Activated CD8-positive, alpha-beta memory T cell treated with anti-CD3 and anti-CD28 coated beads, Interleukin-2, amount 50 U/mL, for 4 hours (primary cell): ENCODE results near the gene PRPH2.
"Not testable (repeated sequence)": the region's sequence is repeated elsewhere in the genome, so short reads cannot be mapped to it uniquely, and the experiment has no call there.

ENCODE experiments used
- DNase-seq: peaks from one replicate; pipeline ENCODE4 v3.0.0-alpha.2; 2020

Gene PRPH2

GRCh38 chr6:42696526-42697267, 25.7 kb downstream of the PRPH2 start:
- DNase-seq = no peak

DNA sequence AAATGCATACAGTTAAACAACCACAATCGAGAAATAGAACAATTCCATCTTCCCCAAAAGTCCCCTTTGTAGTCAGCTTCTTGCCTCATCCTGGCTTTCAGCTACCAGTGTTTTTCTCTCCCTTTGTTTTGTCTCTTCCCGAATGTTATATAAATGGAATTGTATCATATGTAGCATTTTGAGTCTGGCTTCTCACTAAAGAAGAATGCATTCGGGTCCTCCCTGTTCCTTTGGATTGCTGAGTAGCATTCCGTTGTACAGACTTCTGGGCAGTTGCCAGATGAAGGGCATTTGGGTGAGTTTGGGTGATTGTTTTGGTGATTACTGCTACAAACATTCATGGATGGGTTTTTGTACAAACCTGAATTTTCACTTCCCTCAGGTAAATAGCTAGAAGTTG, 27.8 kb downstream of the PRPH2 start:
- no peak for DNase-seq

DNA sequence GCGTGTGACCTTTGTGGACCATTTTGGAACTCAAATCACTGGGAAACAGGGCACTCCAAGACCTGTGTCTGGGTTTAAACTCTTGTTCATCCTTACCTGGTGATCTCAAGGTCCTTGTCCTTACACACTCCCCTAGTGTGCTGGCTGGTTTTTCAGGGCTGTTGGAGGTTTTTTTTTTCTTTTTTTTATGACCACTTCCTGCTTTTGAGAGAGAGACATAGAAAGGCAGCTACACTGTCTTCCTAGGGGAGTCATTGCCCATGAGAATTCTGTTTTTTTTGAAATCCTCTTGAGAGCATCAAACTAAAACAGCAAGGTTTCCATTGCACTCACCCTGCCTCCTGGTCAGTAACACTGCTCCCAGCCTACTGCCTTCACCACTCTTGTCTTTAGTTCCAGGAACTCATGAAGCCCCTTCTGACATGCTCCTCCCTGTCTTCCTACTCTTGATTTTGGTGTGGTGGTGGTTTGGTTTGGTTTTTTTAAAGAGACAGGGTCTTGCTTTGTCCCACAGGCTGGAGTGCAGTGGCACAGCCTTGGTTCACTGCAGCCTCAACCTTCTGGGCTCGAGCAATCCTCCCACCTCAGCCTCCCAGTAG, 28.6 kb downstream of the PRPH2 start:
- no peak for DNase-seq

GRCh38 chr6:42692137-42692911, 30.1 kb downstream of the PRPH2 start:
- no peak for DNase-seq

DNA sequence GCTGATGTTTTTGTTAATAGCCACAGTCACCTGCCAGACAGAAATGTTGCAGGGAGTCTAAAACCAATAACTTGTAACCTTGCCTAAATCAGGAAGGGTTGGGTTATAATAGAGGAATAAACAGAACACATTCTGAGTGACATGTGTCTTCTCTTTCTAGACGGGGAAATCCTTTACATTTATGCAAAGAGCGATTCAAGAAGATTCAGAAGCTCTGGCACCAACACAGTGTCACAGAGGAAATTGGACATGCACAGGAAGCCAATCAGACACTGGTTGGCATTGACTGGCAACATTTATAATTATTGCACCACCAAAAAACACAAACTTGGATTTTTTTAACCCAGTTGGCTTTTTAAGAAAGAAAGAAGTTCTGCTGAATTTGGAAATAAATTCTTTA, 31.5 kb downstream of the PRPH2 start:
- no peak for DNase-seq

- no peak for DNase-seq
Observed at GRCh38 chr6:42690151-42690702, 32.2 kb downstream of the PRPH2 start.

DNA sequence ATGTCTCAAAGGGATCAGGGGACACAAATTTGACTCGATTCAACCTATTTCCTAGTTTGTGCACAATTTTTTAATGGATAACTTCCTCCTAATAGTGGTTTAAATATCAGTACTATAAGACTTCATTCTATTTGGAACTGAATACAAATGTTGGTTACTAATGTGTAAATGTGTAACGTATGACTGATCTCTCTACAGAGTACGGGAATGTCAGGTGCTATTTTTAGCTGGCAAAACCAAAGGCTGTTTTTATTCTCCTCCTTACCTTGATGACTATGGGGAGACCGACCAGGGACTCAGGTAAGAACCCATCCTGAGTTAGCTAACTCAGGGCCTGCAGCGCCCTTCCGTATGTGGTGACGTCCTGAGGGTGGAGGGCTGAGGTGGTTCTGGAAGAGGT, 33.0 kb downstream of the PRPH2 start:
- no peak for DNase-seq

DNA sequence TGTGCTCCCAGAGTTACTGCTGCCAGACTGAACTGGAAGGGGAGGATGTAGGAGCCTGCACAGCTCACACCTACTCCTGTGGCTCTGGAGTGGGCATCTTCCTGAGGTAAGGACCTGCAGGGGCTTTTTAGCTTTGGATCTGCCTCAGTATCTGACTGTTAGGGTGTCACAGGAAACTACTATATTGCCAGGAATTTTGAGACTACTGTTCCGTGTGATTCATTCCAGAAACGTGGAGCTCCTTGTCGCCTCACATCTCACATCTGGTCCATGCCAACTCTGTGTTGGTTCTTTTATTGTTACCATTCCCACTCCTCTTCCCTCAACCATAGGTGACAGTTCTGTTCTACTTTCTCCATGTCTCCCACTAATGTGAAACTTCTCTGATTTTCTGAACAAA, 34.1 kb downstream of the PRPH2 start:
- no peak for DNase-seq

DNA sequence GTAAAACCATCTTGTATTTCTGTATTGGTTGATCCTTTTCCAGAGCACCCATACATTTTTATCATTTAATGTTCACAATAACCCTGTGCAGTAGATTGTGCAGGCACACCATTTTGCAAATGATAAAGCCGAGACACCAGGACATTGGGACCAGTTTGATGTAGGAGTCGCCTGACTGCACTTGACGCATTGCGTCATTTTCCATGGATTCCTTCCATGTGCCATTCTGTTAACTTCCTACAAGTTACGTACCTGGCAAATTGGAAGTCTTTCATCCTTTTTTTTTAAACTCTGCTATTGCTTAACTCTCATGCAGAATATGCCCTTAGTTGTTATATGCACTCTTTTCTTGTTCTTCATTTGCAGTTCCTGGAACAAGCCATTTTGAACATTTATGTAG, 43.0 kb downstream of the PRPH2 start:
- DNase-seq = no peak

GRCh38 chr6:42674780-42675179, 47.6 kb downstream of the PRPH2 start:
- no peak for DNase-seq

- not testable (repeated sequence) for DNase-seq
Observed at GRCh38 chr6:42674368-42674767, 48.0 kb downstream of the PRPH2 start.

- no peak for DNase-seq
Observed at GRCh38 chr6:42664718-42665117, 57.7 kb downstream of the PRPH2 start.

GRCh38 chr6:42661540-42662153, 60.8 kb downstream of the PRPH2 start:
- DNase-seq = peak; percentile 86

DNA sequence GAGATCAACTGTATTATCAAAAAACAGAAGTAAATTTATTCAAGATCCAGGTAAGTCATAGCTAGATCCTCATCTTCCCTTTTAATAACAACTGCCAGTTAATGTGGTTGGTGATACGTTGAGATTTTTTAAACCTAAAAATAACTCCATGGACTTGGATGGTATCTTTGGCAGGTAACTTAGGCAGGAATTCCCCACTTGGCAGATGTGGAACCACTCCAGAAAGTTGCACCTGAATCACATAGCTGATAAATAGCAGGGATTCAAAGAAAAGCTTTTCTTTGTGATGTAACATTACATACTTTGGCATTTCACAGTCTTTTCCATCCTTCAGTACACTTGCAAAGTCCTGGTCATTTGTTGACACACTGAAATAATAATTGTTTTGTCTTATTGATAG, 62.6 kb downstream of the PRPH2 start:
- DNase-seq = no peak

DNA sequence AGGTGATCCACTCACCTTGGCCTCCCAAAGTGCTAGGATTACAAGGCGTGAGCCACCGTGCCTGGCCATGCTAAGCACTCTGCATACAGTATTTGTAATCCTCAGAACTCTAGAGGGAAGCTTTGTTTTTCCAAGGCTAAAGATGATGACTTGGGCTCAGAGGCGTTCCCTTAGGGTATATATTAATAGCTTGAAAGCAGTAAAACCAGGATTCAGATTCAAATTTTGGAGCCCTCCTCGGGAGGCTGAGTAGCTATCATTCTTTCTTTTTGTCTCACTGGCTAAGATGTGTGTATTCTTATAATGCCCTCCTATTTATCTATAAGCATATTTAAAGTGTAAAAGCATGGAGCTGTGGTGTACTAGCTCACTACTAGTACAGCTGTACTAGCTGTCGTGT, 68.5 kb downstream of the PRPH2 start:
- no peak for DNase-seq

- no peak for DNase-seq
Observed at GRCh38 chr6:42652024-42652746, 70.2 kb downstream of the PRPH2 start.
